Measurements from ENCODE around the gene GP5.

The GP5 gene

GRCh38 chr3:194439881-194440550, 41.0 kb upstream of the GP5 start:
- TF ChIP-seq CTCF (conservative IDR thresholded peaks at IDR 0.05) = no peak
- H3K27ac ChIP-seq = peak overlapping the region; percentile 58

- TF ChIP-seq CTCF (conservative IDR thresholded peaks at IDR 0.05) = no peak
Observed at GRCh38 chr3:194434503-194434902, 35.4 kb upstream of the GP5 start.

DNA sequence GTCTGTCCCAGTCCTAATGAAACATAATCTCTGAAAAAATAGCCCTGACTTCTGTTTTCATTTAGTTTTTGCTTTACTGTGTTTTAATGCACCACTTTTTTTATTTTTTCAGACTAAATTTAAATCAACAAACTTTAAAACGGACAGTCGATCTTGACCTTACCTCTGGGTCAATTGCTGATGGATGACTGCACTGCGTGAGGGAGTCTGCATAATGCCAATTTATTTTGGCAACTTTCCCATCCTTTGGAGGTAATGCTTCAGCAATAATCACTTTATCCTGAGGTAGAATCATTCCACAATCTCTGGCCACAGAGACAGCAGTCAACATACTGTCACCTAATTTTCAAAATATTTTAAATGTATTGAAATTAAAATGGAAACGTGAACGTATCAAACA, 32.5 kb upstream of the GP5 start:
- H3K27ac ChIP-seq = no peak overlapping the region
- TF ChIP-seq CTCF (conservative IDR thresholded peaks at IDR 0.05) = no peak

More at GRCh38 chr3:194434503-194434902, 35.4 kb upstream of the GP5 start:
- no peak overlapping the region for H3K27ac ChIP-seq

- TF ChIP-seq CTCF (conservative IDR thresholded peaks at IDR 0.05) = no peak
- no peak overlapping the region for H3K27ac ChIP-seq
Observed at GRCh38 chr3:194425399-194425798, 26.3 kb upstream of the GP5 start.

GRCh38 chr3:194424953-194425352, 25.9 kb upstream of the GP5 start:
- H3K27ac ChIP-seq = no peak overlapping the region
- TF ChIP-seq CTCF (conservative IDR thresholded peaks at IDR 0.05) = no peak

DNA sequence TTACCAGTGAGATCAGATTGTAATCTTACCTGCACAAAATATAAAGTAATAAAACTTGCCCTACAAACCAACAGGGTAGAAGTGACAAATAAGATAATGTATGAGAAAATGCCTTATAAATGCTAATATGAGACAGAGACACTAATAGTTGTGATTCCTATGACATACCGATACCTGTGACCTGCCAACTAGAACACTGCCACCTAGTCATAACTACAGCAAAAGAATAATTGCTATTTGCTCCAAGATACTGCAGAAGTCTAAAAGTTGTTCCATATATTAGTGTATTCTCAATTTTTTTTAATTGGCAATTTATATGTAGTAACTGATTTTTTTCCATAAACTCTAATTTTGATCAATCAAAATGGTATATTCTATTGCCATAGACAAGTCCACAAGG, 25.3 kb upstream of the GP5 start:
- no peak overlapping the region for H3K27ac ChIP-seq
- TF ChIP-seq CTCF (conservative IDR thresholded peaks at IDR 0.05) = peak; percentile 40

DNA sequence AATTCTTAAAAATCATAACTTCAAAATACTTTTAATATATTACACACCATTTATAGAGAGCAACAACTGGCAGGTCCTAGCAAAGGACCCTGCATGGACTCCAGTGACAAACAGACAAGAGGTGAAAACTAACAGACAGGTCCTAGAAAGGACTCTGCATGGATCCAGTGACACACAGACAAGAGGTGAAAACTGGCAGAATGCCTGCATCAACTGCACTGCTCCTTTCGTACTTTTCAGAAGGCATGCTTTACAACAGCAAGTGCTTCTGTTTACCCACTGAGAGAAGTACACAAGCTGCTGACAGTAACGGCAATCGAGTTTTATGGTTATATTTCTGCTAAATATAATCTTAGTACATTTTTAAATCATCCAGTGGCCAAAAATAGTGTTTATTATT, 24.3 kb upstream of the GP5 start:
- H3K27ac ChIP-seq = peak overlapping the region; percentile 30
- no peak for TF ChIP-seq CTCF (conservative IDR thresholded peaks at IDR 0.05)
